ENCODE measurements around the gene GET4.

The GET4 gene

DNA sequence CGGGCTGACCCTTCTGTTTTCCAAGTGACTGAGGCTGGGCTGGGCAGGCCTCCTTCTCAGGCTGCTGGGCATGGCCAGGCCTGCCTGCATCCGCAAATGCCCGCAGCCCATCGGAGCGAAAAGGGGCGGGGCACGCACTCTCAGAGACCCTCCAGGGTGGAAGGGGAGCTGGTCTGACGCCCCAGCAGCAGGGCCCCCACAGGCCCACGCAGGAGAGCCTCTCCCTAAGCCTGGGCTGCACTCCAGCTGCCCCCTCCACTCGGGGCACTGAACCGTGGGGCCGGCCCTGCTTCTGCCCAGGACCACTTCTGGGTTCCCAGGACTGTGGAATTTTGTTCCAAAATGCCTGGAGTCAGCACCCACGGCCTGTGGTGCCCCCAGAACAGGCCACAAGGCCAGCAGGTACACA is 68.8 kb downstream of the GET4 start:
- DNase-seq (ENCODE audit: low read depth in 4 of 4, low spot score in 1 of 4), result no peak

- DNase-seq (ENCODE audit: low read depth in 4 of 4, low spot score in 1 of 4), result no peak
Measured at GRCh38 chr7:945556-946255, 69.4 kb downstream of the GET4 start.
